ENCODE measurements around the gene CCDC78. TPM values are rescaled to one million over a fixed set of nuclear protein-coding genes. Genes with fewer than 3 reads are reported as not detected.
"Not testable (repeated sequence)": the region's sequence is repeated elsewhere in the genome, so short reads cannot be mapped to it uniquely, and the experiment has no call there.

CCDC78 gene
- total RNA-seq, 2 donors from 2014 or later: 4.3 to 4.4 TPM

DNA sequence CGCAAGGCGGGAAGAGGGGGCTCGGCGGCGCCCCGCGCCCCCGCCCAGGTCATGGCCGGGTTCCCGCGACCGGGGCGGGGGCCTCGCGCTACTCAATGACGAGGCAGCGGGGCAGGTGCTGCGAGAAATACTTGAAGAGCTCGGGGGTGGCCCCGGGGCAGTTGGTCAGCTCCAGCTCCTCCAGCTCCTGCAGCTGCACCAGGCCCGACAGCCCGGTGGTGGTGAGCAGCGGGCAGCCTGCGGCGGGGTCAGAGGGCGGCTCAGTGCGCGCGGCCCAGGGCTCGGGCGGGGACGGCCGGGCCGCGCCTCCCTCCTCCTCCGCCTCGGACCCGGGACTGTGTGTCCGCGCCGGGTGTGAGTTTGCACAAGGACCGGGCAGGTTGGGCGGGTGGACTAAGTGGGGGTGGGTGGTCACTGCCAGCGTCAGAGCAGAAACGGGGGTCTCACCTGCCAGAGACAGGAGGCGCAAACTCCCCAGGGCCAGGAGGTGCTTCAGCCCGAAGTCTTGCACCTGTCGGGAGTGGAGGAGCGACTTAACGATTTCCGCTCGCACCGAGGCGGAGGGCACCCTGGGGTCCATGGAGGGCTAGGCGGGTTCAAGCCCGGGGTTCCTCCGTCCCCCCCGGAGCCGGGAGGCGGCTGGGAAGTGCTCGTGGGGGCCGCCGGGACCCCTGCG is 31.9 kb downstream of the CCDC78 start:
- Mint-ChIP-seq H3K27ac (no peak overlapping the region), H3K27me3 (no peaks in the 10 kb centered on the region), H3K36me3 (ENCODE audit: low read depth) (no peaks in the 10 kb centered on the region), H3K9me3 (no peaks in the 10 kb centered on the region), H3K4me3 (peak overlapping the region; percentile 90), H3K4me1 (peaks cover 9% of the 10 kb centered on the region)
- no peak for ATAC-seq (replicated peaks)

DNA sequence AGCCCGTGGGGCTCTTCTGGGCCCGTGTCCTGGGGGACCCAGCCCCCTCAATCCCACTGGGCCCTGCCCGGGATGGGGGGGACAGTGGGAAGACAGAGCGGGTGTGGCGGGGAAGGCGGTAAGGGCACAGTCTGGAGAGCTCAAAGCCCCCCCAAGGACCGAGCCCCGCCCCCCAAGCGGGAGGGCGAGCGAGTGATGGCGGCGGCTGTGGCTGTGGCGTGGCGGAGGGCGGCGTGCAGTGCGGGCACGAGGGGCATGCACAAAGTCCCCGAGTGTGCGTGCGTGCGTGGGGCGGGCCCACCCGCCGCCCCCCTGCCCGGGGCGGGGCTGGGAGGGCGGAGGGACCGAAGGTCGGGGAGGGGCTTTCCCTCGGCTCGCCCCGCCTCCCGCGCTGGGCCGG is 32.5 kb downstream of the CCDC78 start:
- H3K9me3 Mint-ChIP-seq: no peaks in the 10 kb centered on the region
- H3K4me1 Mint-ChIP-seq: peaks cover 9% of the 10 kb centered on the region

DNA sequence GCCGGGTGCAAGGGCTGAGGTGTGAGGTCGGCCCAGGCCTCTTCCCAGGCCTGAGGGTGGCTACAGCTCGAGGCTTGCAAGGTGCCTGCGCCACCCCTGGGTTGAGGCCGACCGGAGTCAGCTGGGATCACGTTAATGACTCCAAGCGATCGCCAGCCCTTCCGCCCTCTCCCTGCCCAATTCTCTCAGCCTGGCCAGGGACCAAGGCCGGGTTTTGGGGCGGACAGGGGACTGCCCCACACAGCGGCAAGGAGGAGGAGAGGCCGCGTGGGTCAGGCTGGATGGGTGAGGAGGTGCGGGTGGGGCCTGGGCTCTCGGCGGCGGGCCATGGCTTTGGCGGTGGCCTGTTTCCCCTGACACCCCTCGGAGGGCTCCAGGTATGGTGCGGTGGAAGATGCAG is 32.9 kb downstream of the CCDC78 start:
- Mint-ChIP-seq H3K4me3 (peak overlapping the region; percentile 82), H3K36me3 (ENCODE audit: low read depth) (no peaks in the 10 kb centered on the region), H3K27ac (no peak overlapping the region), H3K4me1 (peaks cover 9% of the 10 kb centered on the region), H3K27me3 (no peaks in the 10 kb centered on the region), H3K9me3 (no peaks in the 10 kb centered on the region)
- no peak for ATAC-seq (replicated peaks)

More for the DNA sequence above, 32.5 kb downstream of the CCDC78 start:
- ATAC-seq (replicated peaks): no peak
- H3K36me3 Mint-ChIP-seq (ENCODE audit: low read depth): no peaks in the 10 kb centered on the region
- no peak overlapping the region for H3K27ac Mint-ChIP-seq
- peak overlapping the region; percentile 82 for H3K4me3 Mint-ChIP-seq
- H3K27me3 Mint-ChIP-seq: no peaks in the 10 kb centered on the region

DNA sequence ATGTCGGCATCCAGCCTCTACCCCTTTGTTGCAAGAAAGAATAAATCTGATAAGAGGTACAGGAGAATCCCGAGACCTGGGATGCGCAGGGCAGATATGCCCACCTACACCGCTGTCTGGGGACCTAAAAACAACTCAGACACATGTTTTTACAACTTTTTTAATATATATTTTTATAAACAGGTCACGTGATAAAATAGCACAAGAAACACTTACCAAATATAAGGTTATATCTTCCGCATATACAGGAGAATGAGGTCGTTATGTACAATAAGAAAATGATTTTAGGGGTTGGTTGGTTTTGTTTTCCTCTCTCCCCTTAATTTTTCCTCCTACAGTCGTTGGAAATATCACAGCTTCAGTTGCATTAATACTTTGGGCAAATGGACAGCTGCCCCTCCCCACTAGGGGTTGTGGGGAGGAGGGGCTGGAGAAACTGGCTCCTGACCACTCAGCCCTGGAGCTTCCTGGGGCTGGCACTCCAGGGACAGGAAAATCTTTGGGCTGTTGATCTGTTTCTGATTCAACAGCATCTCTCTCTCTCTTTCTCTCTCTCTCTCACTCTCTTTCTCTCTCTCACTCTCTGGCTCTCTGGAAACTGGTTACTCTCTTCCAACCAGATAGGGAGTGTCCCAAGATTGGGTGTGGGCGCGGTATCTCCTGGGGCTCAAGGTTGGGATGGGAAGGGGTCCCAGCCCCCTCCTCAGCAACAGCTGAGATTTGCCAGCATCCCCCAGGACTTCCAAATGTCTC is 33.7 kb downstream of the CCDC78 start:
- Mint-ChIP-seq H3K9me3 (no peaks in the 10 kb centered on the region), H3K27me3 (no peaks in the 10 kb centered on the region), H3K36me3 (ENCODE audit: low read depth) (no peaks in the 10 kb centered on the region), H3K27ac (no peak overlapping the region), H3K4me3 (peak overlapping the region; percentile 82), H3K4me1 (peaks cover 9% of the 10 kb centered on the region)
- ATAC-seq (replicated peaks): no peak

DNA sequence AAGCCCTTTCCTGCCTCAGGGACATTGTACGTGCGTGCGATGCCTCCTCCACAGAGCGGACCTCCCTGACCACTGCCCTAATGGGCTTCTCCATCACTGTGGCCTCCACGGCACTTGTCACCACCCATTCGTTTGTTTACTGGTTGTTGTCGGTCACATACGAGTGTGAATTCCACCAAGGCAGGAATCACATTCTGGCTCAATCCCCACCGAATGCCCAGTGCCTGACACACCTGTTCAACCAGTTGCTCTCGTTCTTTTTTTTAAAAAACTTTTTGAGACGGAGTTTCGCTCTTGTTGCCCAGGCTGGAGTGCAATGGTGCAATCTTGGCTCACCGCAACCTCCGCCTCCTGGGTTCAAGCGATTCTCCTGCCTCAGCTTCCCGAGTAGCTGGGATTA is 35.0 kb downstream of the CCDC78 start:
- H3K27ac Mint-ChIP-seq: peak overlapping the region; percentile 87
- peak overlapping the region; percentile 82 for H3K4me3 Mint-ChIP-seq
- not testable (repeated sequence) for H3K4me1 Mint-ChIP-seq; ATAC-seq (replicated peaks); H3K27me3 Mint-ChIP-seq; H3K36me3 Mint-ChIP-seq (ENCODE audit: low read depth); H3K9me3 Mint-ChIP-seq

DNA sequence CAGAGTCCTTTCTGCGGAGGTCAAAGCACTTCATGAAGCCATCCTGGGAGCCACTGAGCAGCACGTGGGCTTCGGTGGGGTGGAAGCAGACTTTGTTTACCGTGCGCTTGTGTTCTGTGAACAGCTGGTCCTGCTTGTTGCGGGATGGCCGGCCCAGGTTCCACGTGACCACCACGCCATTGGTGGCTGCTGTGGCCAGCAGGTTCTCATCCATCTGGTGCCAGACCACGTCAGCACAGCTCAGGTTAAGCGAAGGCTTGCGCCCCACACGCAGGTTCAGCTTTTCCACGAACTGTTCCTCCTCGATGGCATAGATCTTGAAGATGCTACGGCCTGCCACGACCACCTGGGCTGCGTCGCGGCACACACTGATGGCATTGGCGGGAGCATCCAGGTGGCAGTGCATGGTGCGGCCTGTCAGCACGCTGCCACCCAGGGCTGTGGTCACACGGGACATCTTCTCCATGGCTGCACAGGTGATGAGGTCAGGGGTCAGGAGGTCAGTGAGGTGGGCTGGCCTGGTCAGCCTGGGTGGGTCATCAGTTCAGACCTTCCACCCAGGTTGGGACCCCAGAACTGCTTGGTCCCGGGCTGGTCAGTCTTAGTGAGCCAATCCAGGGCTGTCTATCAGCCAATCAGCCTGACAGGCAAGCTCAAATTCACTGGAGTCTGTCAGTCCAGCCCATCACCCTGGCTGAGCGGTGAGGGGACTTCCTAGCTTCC is 36.9 kb downstream of the CCDC78 start:
- H3K36me3 Mint-ChIP-seq (ENCODE audit: low read depth): peaks cover 8% of the 10 kb centered on the region
- H3K4me3 Mint-ChIP-seq: peak overlapping the region; percentile 82
- H3K27ac Mint-ChIP-seq: peak overlapping the region; percentile 87
- no peaks in the 10 kb centered on the region for H3K9me3 Mint-ChIP-seq
- H3K4me1 Mint-ChIP-seq: peaks cover 9% of the 10 kb centered on the region
- no peaks in the 10 kb centered on the region for H3K27me3 Mint-ChIP-seq
- no peak for ATAC-seq (replicated peaks)

DNA sequence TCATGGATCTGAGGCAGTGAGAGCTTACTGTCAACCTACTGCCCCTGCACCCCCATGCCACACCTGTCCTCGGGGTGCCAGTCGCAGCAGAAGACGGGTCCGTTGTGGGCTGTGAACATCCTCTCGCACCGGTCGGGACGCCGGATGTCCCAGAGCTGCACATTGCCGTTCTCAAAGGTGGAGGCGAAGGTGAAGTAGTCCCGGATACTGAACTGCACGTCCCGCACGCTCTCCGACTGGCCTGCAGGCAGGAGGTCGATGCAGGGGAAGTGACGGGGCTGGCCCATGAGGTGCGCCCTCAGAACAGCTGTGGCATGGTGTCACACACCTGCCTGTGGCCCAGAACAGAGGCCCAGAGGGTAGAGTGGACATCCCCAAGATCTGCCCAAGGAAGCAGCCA is 38.7 kb downstream of the CCDC78 start:
- Mint-ChIP-seq H3K4me3 (no peak overlapping the region), H3K27me3 (no peaks in the 10 kb centered on the region), H3K36me3 (ENCODE audit: low read depth) (peaks cover 20% of the 10 kb centered on the region), H3K27ac (no peak overlapping the region), H3K9me3 (no peaks in the 10 kb centered on the region), H3K4me1 (peaks cover 8% of the 10 kb centered on the region)
- no peak for ATAC-seq (replicated peaks)

DNA sequence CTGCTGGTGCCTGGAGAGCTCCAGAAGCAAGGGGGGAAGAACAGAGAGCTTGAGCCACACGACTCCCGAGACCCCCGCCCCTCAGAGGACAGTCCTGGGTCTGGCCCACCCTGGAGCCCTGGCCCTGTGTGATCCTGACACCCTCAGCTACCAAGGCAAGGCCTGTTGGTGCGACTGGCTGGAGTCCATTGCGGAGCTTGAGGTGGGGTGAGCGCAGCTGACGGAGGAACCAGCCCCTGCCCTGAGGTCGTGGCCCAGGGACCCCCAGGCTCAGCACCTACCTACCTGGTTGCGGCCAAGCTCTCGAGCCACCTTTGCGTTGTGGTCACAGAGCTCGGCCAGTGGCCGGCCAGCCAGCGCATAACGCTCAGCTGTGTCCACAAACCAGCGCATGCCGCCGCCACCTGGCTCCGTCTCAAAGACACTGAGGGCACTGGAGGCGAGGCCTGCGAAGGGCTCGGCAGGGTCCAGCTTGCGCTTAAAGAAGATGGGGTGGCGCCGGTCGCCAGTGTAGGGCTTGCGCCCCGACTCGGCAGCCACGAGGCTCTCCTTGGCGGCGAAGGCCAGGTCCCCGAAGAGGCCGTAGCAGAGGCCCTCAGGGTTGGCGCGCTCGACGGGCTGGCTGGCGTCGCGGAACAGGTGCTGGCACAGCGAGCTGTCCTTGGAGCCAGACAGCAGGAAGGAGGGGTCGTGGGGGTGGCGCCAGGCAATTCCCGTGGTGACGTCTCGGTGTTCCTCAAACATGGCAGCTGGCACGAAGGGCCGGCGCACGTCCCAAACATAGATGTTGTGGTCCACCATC is 39.6 kb downstream of the CCDC78 start:
- ATAC-seq (replicated peaks): no peak
- Mint-ChIP-seq H3K27ac (no peak overlapping the region), H3K36me3 (ENCODE audit: low read depth) (peaks cover 28% of the 10 kb centered on the region), H3K4me3 (no peak overlapping the region), H3K9me3 (no peaks in the 10 kb centered on the region), H3K27me3 (no peaks in the 10 kb centered on the region), H3K4me1 (peaks cover 4% of the 10 kb centered on the region)

DNA sequence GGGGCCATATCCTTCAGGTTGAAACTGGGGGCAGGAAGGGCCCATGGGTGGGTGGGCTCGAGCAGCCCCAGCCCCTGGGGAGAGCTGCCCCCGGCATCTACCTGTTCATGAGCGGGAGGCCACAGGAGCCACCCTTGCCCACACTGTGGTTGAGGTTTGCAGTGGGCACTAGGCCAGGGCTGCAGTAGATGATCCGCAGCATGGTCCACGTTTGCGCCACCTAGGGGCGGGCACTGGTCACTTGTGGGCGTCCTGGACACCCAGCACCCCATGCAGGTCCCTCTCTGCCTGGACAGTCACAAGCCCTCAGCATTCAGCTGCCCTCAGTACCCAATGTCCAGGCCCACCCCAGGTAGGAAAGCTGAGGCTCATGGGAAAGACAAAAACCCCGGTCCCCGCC is 40.3 kb downstream of the CCDC78 start:
- peaks cover 4% of the 10 kb centered on the region for H3K4me1 Mint-ChIP-seq
- H3K27ac Mint-ChIP-seq: no peak overlapping the region
- peaks cover 35% of the 10 kb centered on the region for H3K36me3 Mint-ChIP-seq (ENCODE audit: low read depth)
- no peak for ATAC-seq (replicated peaks)
- H3K9me3 Mint-ChIP-seq: no peaks in the 10 kb centered on the region
- no peaks in the 10 kb centered on the region for H3K27me3 Mint-ChIP-seq
- H3K4me3 Mint-ChIP-seq: peak overlapping the region; percentile 28

DNA sequence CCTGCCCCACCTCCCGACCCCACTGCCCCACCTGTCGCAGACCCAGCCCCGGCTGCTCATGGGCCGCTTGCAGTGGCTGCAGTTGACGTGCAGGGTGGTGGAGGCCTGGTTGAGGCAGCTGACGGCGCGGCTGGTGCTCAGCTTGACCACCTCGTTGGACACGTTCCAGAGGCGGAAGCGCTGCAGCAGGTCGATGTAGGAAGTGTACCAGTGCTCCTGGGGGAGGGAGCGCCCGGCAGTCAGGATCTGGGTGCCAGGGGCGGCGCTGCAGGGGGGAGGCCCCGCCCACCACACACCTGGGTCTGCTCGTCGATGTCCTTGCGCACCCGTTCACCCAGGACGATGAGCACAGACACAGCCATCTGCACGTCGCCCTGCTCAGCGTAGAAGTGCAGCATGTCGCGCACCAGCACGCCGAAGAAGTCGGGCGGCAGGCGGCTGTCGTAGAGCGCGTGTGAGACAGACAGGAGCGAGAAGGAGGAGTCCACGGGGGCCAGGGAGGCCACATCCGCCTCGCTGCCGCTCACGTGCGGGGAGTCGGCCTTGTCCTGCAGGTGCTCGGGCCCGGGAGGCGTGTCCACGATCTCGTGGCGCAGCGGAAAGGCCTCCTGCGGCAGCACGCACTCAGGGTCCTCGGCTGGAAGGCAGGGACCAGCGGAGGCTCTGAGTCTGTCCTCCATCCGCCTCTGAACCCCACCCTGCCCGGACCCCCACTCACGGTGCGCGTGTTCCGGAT is 41.1 kb downstream of the CCDC78 start:
- H3K4me1 Mint-ChIP-seq: peaks cover 4% of the 10 kb centered on the region
- H3K4me3 Mint-ChIP-seq: peak overlapping the region; percentile 73
- no peak for ATAC-seq (replicated peaks)
- no peaks in the 10 kb centered on the region for H3K9me3 Mint-ChIP-seq
- H3K36me3 Mint-ChIP-seq (ENCODE audit: low read depth): peaks cover 37% of the 10 kb centered on the region
- no peak overlapping the region for H3K27ac Mint-ChIP-seq
- no peaks in the 10 kb centered on the region for H3K27me3 Mint-ChIP-seq

DNA sequence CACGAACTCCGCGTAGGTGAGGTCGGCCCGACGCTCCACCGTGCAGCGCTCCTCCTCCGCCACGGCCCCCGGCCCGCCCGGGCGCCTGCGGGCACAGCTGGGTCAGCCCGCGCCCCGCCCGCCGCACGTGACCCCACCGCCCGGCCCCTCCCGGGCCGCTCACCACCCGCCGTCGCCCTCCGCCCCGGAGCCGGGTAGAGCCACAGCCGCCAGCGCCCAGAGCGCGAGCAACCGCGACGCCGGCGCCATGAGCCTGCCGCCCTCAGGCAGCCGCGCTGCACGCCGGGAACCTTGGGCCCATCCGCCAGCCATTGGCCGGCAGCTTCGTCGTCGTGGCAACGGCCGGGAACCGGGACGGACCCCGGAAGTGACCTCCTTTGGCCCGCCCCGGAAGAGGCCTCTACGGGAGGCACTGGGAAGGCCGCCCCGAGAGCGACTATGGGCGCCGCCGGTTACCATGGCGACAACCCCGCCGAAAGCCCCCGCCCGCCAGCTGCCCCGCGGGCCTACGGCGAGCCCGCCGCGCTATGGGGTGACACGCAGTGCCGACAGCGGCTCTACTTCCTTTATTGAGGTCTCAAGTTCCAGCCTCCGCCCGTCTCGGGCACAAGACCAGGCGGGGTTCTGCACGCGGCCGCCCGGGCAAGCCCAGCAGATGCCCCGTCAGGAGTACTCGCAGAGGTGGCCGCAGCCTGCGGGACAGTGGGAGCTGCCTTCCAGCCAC is 42.0 kb downstream of the CCDC78 start, which contains the start of gene JMJD8:
TSS of gene JMJD8 (minus strand) at position 264 of the 724 bp plus-strand sequence. CDS start at position 249, 15 bp downstream.
- Mint-ChIP-seq H3K4me3 (peak within 1 kb of the TSS; percentile 73), H3K9me3 (no peaks in the 10 kb centered on the region), H3K27ac (peak within 1 kb of the TSS; percentile 58), H3K36me3 (ENCODE audit: low read depth) (peaks cover 37% of the 10 kb centered on the region), H3K27me3 (no peaks in the 10 kb centered on the region), H3K4me1 (peaks cover 4% of the 10 kb centered on the region)
- peak; percentile 86 for ATAC-seq (replicated peaks)

DNA sequence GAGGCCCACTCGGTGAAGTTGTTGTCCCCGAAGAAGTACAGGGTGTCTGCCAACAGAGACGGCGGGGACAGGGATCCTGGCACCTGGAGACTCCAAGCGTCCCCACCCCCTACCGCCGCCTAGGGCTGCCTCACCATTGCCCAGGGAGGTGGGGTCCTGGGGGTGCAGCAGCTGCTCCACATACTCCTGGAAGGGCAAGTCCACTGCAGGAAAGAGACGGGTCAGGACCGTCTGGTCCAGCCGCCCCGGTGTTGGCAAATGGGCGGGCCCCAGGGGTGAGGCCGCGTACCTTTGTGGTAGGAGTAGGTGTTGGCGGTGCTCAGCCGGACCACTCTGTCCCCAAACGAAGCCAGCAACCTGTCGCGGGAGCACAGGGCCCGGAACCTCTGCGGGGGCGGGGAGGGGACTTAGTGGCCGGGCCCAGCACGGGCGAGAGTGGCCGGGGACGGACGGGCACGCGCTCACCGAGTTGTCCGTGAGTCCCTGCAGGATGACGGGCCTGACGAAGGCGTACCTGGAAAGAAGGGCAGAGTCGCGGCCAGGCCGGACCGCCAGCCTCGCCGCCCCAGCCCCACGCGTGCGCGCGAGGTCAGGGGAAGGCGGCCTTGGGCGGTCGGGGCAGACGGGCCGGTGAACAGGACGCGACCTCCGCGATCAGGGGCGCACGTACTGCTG is 42.7 kb downstream of the CCDC78 start:
- Mint-ChIP-seq H3K4me1 (peaks cover 4% of the 10 kb centered on the region), H3K27me3 (no peaks in the 10 kb centered on the region)
- ATAC-seq (replicated peaks): no peak

More for the DNA sequence above, 42.7 kb downstream of the CCDC78 start:
- peaks cover 37% of the 10 kb centered on the region for H3K36me3 Mint-ChIP-seq (ENCODE audit: low read depth)
- H3K27ac Mint-ChIP-seq: peak overlapping the region; percentile 58
- peak overlapping the region; percentile 73 for H3K4me3 Mint-ChIP-seq
- H3K9me3 Mint-ChIP-seq: no peaks in the 10 kb centered on the region
